Cardiac muscle cell (in vitro differentiated cells and primary cell): ENCODE data around the gene TANGO6. TPM values are rescaled to one million over a fixed set of nuclear protein-coding genes. Genes with fewer than 3 reads are reported as not detected.
"Not testable (repeated sequence)": the region's sequence is repeated elsewhere in the genome, so short reads cannot be mapped to it uniquely, and the experiment has no call there.

ENCODE experiments used
- DNase-seq, 2 donors: peaks; one replicate each; pipeline versions ENCODE4 v3.0.0 to v3.0.0-alpha.2; 2010 to 2017; ENCODE audit warnings: low read depth in 1 of 2, low spot score in 1 of 2
- H3K27ac ChIP-seq: fragments of 200-600 bp; sonication (generic); 2 replicates; pipeline ENCODE4 v1.5.1; 2016
- H3K27me3 ChIP-seq: fragments of 200-600 bp; sonication (generic); 2 replicates; pipeline ENCODE4 v1.6.0; 2016; ENCODE audit warnings: control low read depth
- H3K36me3 ChIP-seq: fragments of 200-600 bp; sonication (generic); 2 replicates; pipeline ENCODE4 v1.5.1; 2016; ENCODE audit warnings: control low read depth
- H3K4me1 ChIP-seq: fragments of 200-600 bp; sonication (generic); 2 replicates; pipeline ENCODE4 v1.8.1; 2017; ENCODE audit warnings: low read depth, mild to moderate bottlenecking, mixed run types
- H3K4me3 ChIP-seq: fragments of 200-600 bp; sonication (generic); 2 replicates; pipeline ENCODE4 v1.5.1; 2016; ENCODE audit warnings: mild to moderate bottlenecking
- H3K9me3 ChIP-seq: fragments of 200-600 bp; sonication (generic); 2 replicates; pipeline ENCODE4 v1.5.1; 2017; ENCODE audit warnings: low read depth, mild to moderate bottlenecking, control low read depth
- polyA plus RNA-seq: library from polyadenylated mRNA; unstranded; fragments of >200 nt; fragmentation: Nextera tagmentation; extraction: Ambion mirVana; gene quantifications from 2 replicates; pipeline ENCODE4 v1.2.1, GENCODE V29; 2016
- total RNA-seq: library from RNA; depleted of rRNA; stranded (reverse); fragments of >200 nt; gene quantifications from 2 replicates; pipeline ENCODE4 v1.2.3, GENCODE V29; 2016
- TF ChIP-seq, protein P1 (sequence below): IDR thresholded peaks from 2 replicates; pipeline ENCODE4 v1.5.1; 2012; ENCODE audit warnings: low read depth, mild to moderate bottlenecking, low read length

The TANGO6 gene
- total and polyA plus RNA-seq, 2 experiments from 2014 or later: 5.4 to 8.9 TPM

DNA sequence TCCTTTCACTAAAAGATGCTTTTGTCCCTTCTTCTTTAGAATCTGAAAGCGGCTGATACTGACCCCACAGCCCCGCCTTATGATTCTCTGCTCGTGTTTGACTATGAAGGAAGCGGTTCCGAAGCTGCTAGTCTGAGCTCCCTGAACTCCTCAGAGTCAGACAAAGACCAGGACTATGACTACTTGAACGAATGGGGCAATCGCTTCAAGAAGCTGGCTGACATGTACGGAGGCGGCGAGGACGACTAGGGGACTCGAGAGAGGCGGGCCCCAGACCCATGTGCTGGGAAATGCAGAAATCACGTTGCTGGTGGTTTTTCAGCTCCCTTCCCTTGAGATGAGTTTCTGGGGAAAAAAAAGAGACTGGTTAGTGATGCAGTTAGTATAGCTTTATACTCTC lies 10.1 kb upstream of the TANGO6 start:
- no peaks in the 10 kb centered on the region for H3K9me3 ChIP-seq
- TF ChIP-seq, protein P1, sequence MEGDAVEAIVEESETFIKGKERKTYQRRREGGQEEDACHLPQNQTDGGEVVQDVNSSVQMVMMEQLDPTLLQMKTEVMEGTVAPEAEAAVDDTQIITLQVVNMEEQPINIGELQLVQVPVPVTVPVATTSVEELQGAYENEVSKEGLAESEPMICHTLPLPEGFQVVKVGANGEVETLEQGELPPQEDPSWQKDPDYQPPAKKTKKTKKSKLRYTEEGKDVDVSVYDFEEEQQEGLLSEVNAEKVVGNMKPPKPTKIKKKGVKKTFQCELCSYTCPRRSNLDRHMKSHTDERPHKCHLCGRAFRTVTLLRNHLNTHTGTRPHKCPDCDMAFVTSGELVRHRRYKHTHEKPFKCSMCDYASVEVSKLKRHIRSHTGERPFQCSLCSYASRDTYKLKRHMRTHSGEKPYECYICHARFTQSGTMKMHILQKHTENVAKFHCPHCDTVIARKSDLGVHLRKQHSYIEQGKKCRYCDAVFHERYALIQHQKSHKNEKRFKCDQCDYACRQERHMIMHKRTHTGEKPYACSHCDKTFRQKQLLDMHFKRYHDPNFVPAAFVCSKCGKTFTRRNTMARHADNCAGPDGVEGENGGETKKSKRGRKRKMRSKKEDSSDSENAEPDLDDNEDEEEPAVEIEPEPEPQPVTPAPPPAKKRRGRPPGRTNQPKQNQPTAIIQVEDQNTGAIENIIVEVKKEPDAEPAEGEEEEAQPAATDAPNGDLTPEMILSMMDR: no peak
- no peaks in the 10 kb centered on the region for H3K27me3 ChIP-seq
- no peaks in the 10 kb centered on the region for H3K36me3 ChIP-seq
- H3K4me1 ChIP-seq: no peaks in the 10 kb centered on the region
- no peak overlapping the region for H3K27ac ChIP-seq
- no peak overlapping the region for H3K4me3 ChIP-seq
- no peak for DNase-seq

DNA sequence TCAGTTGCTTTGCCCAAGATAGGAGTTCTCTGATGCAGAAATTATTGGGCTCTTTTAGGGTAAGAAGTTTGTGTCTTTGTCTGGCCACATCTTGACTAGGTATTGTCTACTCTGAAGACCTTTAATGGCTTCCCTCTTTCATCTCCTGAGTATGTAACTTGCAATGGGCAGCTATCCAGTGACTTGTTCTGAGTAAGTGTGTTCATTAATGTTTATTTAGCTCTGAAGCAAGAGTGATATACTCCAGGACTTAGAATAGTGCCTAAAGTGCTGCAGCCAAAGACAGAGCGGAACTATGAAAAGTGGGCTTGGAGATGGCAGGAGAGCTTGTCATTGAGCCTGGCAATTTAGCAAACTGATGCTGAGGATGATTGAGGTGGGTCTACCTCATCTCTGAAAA lies 8.8 kb upstream of the TANGO6 start:
- DNase-seq: no peak
- Histone ChIP-seq H3K4me3 (no peak overlapping the region), H3K27ac (no peak overlapping the region), H3K27me3 (no peaks in the 10 kb centered on the region), H3K9me3 (no peaks in the 10 kb centered on the region), H3K36me3 (no peaks in the 10 kb centered on the region), H3K4me1 (no peaks in the 10 kb centered on the region)
- TF ChIP-seq, protein P1: no peak

DNA sequence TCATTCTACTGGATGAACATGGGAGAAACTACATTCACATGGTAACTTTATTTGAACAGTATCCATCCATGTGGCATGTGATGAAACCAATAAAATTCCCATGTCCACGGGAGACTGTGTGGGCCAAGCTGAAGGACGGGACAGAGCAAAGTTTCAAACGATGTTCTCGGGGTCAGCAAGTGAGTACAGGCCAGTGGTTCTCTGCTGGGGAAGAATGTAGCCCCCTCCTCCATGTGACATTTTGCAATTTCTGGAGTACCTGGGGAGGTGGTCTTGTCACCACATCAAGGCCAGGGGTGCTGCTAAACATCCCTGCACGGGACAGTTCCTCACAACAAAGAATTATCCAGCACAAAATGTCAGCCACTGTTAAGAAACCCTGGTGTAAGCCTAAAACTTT lies 7.4 kb upstream of the TANGO6 start:
- Histone ChIP-seq H3K36me3 (no peaks in the 10 kb centered on the region), H3K27me3 (no peaks in the 10 kb centered on the region), H3K27ac (no peak overlapping the region), H3K4me3 (no peak overlapping the region), H3K9me3 (no peaks in the 10 kb centered on the region), H3K4me1 (no peaks in the 10 kb centered on the region)
- TF ChIP-seq, protein P1: no peak
- DNase-seq: no peak

DNA sequence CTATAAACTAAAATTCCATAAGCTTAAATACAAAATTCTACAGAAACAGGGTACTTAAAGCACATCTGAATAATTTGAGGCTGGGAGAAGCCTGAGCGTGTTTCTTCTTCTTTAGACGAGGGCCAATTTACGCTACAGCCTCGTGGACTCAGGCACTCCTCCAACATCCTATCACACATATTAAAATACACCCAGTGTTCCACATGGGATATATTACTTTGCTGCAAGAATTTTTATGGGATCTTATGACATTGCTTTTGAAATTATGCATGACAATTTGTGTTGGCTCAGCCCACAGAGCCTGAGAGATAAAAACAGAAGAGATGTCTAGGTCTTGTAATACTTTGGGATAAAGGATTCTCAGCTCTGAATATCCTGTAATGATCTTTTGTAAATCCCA lies 3.5 kb upstream of the TANGO6 start:
- Histone ChIP-seq H3K4me3 (no peak overlapping the region), H3K9me3 (no peaks in the 10 kb centered on the region), H3K27ac (no peak overlapping the region), H3K36me3 (no peaks in the 10 kb centered on the region), H3K4me1 (no peaks in the 10 kb centered on the region), H3K27me3 (no peaks in the 10 kb centered on the region)
- TF ChIP-seq, protein P1: no peak
- no peak for DNase-seq

DNA sequence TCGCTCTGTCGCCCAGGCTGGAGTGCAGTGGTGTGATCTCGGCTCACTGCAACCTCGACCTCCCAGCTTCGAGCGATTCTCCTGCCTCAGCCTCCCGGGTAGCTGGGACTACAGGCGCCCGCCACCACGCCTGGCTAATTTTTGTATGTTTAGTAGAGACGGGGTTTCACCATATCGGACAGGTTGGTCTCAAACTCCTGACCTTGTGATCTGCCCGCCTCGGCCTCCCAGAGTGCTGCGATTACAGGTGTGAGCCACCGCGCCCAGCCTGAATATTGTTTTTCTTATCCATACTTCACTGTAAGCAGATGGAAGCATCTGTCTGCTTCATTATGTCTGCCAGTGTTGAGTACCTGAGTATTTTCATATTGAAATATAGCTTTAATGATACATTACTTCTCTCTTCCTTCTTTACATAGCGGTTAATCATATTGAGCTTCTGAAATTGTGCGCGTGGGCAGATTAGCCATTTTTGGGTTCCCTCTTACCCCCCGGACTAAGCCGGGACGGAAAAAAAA lies 308 bp upstream of the TANGO6 start:
- not testable (repeated sequence) for H3K4me1 ChIP-seq, H3K9me3 ChIP-seq, DNase-seq, H3K27me3 ChIP-seq, H3K36me3 ChIP-seq
- peak overlapping the region; percentile 86 for H3K27ac ChIP-seq
- peak overlapping the region; percentile 75 for H3K4me3 ChIP-seq

DNA sequence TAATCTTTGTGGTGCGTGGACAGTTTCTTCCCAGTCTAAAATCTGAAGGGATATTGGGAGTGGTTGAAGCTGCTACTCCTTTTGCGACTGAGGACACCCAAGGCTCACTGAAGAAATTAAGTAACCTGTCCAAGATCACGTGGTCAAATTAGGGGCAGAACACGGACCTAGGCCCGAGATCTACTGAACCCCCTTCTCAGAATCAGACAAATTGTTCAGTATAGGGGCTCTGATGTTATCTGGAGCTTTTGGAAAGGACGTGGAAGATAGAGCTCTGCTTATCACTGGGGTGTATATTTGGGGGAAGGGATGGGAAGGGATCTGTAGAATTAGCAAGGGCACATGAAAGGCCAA lies 857 bp downstream of the TANGO6 start:
- Histone ChIP-seq H3K4me3 (peak overlapping the region; percentile 75), H3K27ac (no peak overlapping the region), H3K27me3 (no peaks in the 10 kb centered on the region), H3K36me3 (no peaks in the 10 kb centered on the region), H3K9me3 (no peaks in the 10 kb centered on the region), H3K4me1 (no peaks in the 10 kb centered on the region)
- TF ChIP-seq, protein P1: no peak
- DNase-seq: no peak
